K562 (cell line): ENCODE results near the gene GADL1. TPM values are rescaled to one million over a fixed set of nuclear protein-coding genes. Genes with fewer than 3 reads are reported as not detected.

Experiments
- ATAC-seq: fragments of 200-7000 bp; cut with Tn5 transposase; 3 replicates; pipeline ENCODE4 v1.9.1; 2020; ENCODE audit warnings: moderate library complexity
- BruUV-seq: library from RNA; stranded (reverse); fragments of 400-500 nt; replicated peaks from 2 replicates; lab custom pipeline; 2021; lab: Mats Ljungman, UMichigan
- CTCF ChIA-PET: fragments of 300-600 bp; formaldehyde crosslinking; extraction: SDS; loops from one replicate; lab custom pipeline; 2021; ENCODE audit warnings: low intra/inter-chr PET ratio; lab: Yijun Ruan, JAX
- POLR2A ChIA-PET: fragments of 300-600, 350-650 bp; sonication (Branson Sonifier 250); formaldehyde crosslinking; extraction: SDS; loops from one replicate; lab custom pipeline; 2021; ENCODE audit warnings: antibody characterized with exemption, inconsistent platforms; lab: Yijun Ruan, JAX
- DNase-seq, 4 experiments: peaks; one replicate each; pipeline versions ENCODE4 v3.0.0 to v3.0.0-alpha.2; 2011 to 2018; ENCODE audit warnings: low spot score in 3 of 4, mixed read lengths in 3 of 4; ENCODE audit errors: extremely low read depth in 1 of 4
- FAIRE-seq: peaks from 2 replicates; lab custom pipeline; 2011; peaks lifted over from hg19 to GRCh38; lab: Jason Lieb, UNC
- H2AFZ ChIP-seq: 2 replicates; pipeline ENCODE4 v1.6.0; 2011; ENCODE audit warnings: low read depth, low read length, control low read depth, inconsistent platforms
- H3K27ac ChIP-seq: fragments of 200-600 bp; 3 replicates; pipeline ENCODE4 v1.8.0; 2011; ENCODE audit warnings: low read depth, mild to moderate bottlenecking, control low read depth, inconsistent platforms, low read length, moderate library complexity, mixed read lengths; ENCODE audit errors: extremely low read depth
- H3K27me3 ChIP-seq, 2 experiments: fragments of 300-600 bp in 1 of 2; 2 replicates in 1 of 2; 3 replicates in 1 of 2; pipeline versions ENCODE4 v1.6.0 to v1.8.0; 2011; ENCODE audit warnings: inconsistent platforms in 2 of 2, low read length in 2 of 2, mild to moderate bottlenecking in 1 of 2, mixed read lengths in 1 of 2, moderate library complexity in 1 of 2; ENCODE audit not compliant: control insufficient read depth in 2 of 2, insufficient read depth in 2 of 2
- H3K36me3 ChIP-seq: fragments of 300-600 bp; 3 replicates; pipeline ENCODE4 v1.8.0; 2011; ENCODE audit warnings: mild to moderate bottlenecking, low read length, inconsistent platforms; ENCODE audit not compliant: control insufficient read depth, insufficient read depth
- H3K4me1 ChIP-seq, 2 experiments: fragments of 200-600 bp in 1 of 2; replicated peaks in 1 of 2; 2 replicates in 1 of 2; 3 replicates in 1 of 2; pipeline versions ENCODE4 v1.5.1 to v1.8.0; 2011; ENCODE audit warnings: inconsistent platforms in 2 of 2, low read length in 2 of 2, mild to moderate bottlenecking in 1 of 2, mixed read lengths in 1 of 2, moderate library complexity in 1 of 2; ENCODE audit not compliant: control insufficient read depth in 2 of 2, insufficient read depth in 2 of 2
- H3K4me2 ChIP-seq: 2 replicates; pipeline ENCODE4 v1.6.1; 2011; ENCODE audit warnings: low read length, control low read depth, inconsistent platforms, mixed read lengths; ENCODE audit not compliant: insufficient read depth
- H3K4me3 ChIP-seq: fragments of 200-600 bp; sonication (generic), shearing (Covaris generic); 2 replicates; pipeline ENCODE4 v1.5.1; 2016; ENCODE audit warnings: control low read depth, inconsistent platforms
- H3K79me2 ChIP-seq: fragments of 200-600 bp; 3 replicates; pipeline ENCODE4 v1.8.0; 2011; ENCODE audit warnings: low read length, inconsistent platforms; ENCODE audit not compliant: control insufficient read depth, insufficient read depth
- H3K9ac ChIP-seq, 2 experiments: 2 replicates each; pipeline versions ENCODE4 v1.6.0 to v1.6.1; 2011; ENCODE audit warnings: low read depth in 2 of 2, low read length in 2 of 2, control low read depth in 1 of 2, inconsistent platforms in 1 of 2, mild to moderate bottlenecking in 1 of 2, mixed read lengths in 1 of 2; ENCODE audit not compliant: insufficient read depth in 1 of 2
- H3K9me1 ChIP-seq: one replicate; pipeline ENCODE4 v1.6.0; 2011; ENCODE audit warnings: inconsistent platforms, mild to moderate bottlenecking, low read length, moderate library complexity; ENCODE audit not compliant: control insufficient read depth, insufficient read depth
- H3K9me3 ChIP-seq: replicated peaks from 2 replicates; pipeline ENCODE4 v1.5.1; 2011; ENCODE audit warnings: low read depth, low read length, inconsistent platforms; ENCODE audit not compliant: control insufficient read depth, insufficient read depth
- H4K20me1 ChIP-seq: replicated peaks from 2 replicates; pipeline ENCODE4 v1.6.1; 2011; ENCODE audit warnings: low read length, inconsistent platforms, mixed read lengths; ENCODE audit not compliant: control insufficient read depth, insufficient read depth
- BRD4 ChIP-seq: fragments of 200-600 bp; sonication (generic); IDR thresholded peaks from 2 replicates; pipeline ENCODE4 v1.6.1; 2017; ENCODE audit warnings: inconsistent platforms
- BRF1 ChIP-seq: IDR thresholded peaks from 3 replicates; pipeline ENCODE4 v1.6.1; 2011; ENCODE audit warnings: borderline replicate concordance, mild to moderate bottlenecking; ENCODE audit not compliant: insufficient read length; ENCODE audit errors: extremely low read depth
- HLTF ChIP-seq: fragments of 450-650 bp; IDR thresholded peaks from 2 replicates; pipeline ENCODE4 v1.6.1; 2016
- JUN ChIP-seq, 2 experiments: sonication (generic) in 1 of 2; formaldehyde crosslinking in 1 of 2; IDR thresholded peaks; 2 replicates each; pipeline versions ENCODE4 v1.6.1 to v1.8.0; 2012 to 2022; ENCODE audit warnings: borderline replicate concordance in 2 of 2, mild to moderate bottlenecking in 2 of 2, improper control_type of control experiment in 1 of 2, low read depth in 1 of 2, low read length in 1 of 2, missing genetic modification reagents in 1 of 2
- NR1H2 ChIP-seq: sonication (generic); formaldehyde crosslinking; IDR thresholded peaks from 2 replicates; pipeline ENCODE4 v1.4.0; 2020; ENCODE audit warnings: mild to moderate bottlenecking, missing genetic modification reagents
- NR4A1 ChIP-seq, 2 experiments: fragments of 250-450 bp in 1 of 2; fragments of 450-650 bp in 1 of 2; sonication (Bioruptor Pico) in 1 of 2; IDR thresholded peaks; 2 replicates each; pipeline versions ENCODE4 v1.4.0 to v1.6.1; 2016 to 2020; ENCODE audit warnings: mild to moderate bottlenecking in 2 of 2, missing compliant biosample characterization in 1 of 2, missing genetic modification characterization in 1 of 2, moderate library complexity in 1 of 2
- TCF3 ChIP-seq: sonication (generic); formaldehyde crosslinking; IDR thresholded peaks from 2 replicates; pipeline ENCODE4 v1.4.0; 2020; ENCODE audit warnings: mild to moderate bottlenecking, missing genetic modification reagents
- ZNF785 ChIP-seq: fragments of 250-450 bp; sonication (Bioruptor Pico); IDR thresholded peaks from 2 replicates; pipeline ENCODE4 v1.4.0; 2020; ENCODE audit warnings: mild to moderate bottlenecking
- WGBS: fragments of 100-300 bp; shearing (Covaris generic); methylation state at CpG from one replicate; pipeline ENCODE4 v1.1.6; 2016; ENCODE audit warnings: low coverage, mixed read lengths; ENCODE audit not compliant: insufficient coverage; ENCODE audit errors: missing lambda C conversion rate; 5-methylcytosine and 5-hydroxymethylcytosine counted together
- in situ Hi-C: fragments of 300-500 bp; cut with MboI; formaldehyde crosslinking; loops from 4 replicates; pipeline ENCODE4 v1.15.0; 2018; ENCODE audit warnings: inconsistent platforms, mixed read lengths
- intact Hi-C: fragments of 100-400 bp; cut with micrococcal nuclease; formaldehyde crosslinking; loops from 2 replicates; pipeline ENCODE4 v1.14.2; 2022
- polyA plus RNA-seq, 8 experiments: library from polyadenylated mRNA; depleted of rRNA in 4 of 8; stranded (reverse) in 5 of 8; unstranded in 3 of 8; fragments of >200 nt; fragmentation: Nextera tagmentation in 2 of 8; fragmentation: Illumina TruSeq in 1 of 8; extraction: Ambion mirVana in 2 of 8; extraction: Trizol in 1 of 8; gene quantifications; 2 replicates each; pipeline versions ENCODE4 v1.2.1 to v1.2.3, GENCODE V29; 2011 to 2014; ENCODE audit warnings: inconsistent platforms in 1 of 8, missing spikeins in 1 of 8
- total RNA-seq, 7 experiments: library from RNA; depleted of rRNA in 6 of 7; stranded (reverse); fragments of >200 nt in 6 of 7; fragmentation: Illumina TruSeq in 2 of 7; extraction: Trizol in 2 of 7; gene quantifications; 2 replicates each; pipeline versions ENCODE4 v1.2.1 to v1.2.3, GENCODE V29; 2011 to 2021; ENCODE audit warnings: low replicate concordance in 1 of 7
- TF ChIP-seq, protein P1 (sequence below): conservative IDR thresholded peaks from 2 replicates; pipeline ENCODE4 v1.6.1; 2011; ENCODE audit warnings: low read depth, mild to moderate bottlenecking, low read length; ENCODE audit not compliant: control insufficient read depth
- TF ChIP-seq, protein P2 (sequence below): IDR thresholded peaks from 2 replicates; pipeline ENCODE4 v1.6.1; 2011; ENCODE audit warnings: borderline replicate concordance, low read depth, mild to moderate bottlenecking, moderate library complexity, low read length; ENCODE audit not compliant: insufficient read depth, poor library complexity, severe bottlenecking
- TF ChIP-seq, protein P3 (sequence below): sonication (generic); formaldehyde crosslinking; IDR thresholded peaks from 2 replicates; pipeline ENCODE4 v1.8.1; 2022; ENCODE audit warnings: missing genetic modification reagents
- TF ChIP-seq, protein P4 (sequence below): fragments of 200-800 bp; sonication (Bioruptor generic); IDR thresholded peaks from 2 replicates; pipeline ENCODE4 v1.6.1; 2017; ENCODE audit warnings: missing genetic modification characterization, missing compliant biosample characterization

GADL1 gene
- total and polyA plus RNA-seq, 9 of the 15 experiments (the other 6 are each of a cell fraction or from before 2014, with no cell fraction given): 0.07 TPM; not detected in 8

DNA sequence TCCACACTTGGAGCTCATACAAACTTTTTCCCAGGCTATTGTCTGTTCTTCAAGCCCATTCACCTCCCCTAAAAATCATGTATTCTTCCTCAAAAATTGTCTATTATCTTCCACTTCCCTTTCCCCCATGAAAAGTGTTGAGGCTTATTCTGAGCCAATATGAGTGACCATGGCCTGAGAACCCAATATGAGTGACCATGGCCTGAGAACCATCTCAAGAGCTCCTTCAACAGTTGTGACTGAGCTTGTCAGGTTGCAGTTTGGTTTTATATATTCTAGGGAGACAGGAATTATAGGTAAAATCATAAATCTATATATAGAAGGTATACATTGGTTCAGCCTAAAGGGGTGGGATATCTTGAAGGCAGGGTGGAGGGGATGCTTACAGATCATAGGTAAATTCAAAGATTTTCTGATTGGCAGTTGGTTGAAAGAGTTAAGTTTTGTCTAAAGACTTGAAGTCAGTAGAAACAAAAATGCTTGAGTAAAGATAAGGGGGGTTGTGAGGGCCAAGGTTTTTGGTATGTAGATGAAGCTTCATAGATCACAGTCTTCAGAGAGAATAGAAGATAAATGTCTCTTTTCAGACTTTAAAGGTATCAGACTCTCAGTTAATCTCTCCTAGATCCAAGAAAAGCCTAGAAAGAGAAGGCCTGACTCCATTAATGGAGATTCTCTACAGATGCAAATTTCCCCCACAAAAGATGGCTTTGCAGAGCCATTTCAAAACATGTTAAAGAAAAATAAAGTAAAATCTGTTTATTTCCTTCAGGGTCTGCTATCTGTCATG, 192.2 kb downstream of the GADL1 start (continued):
- TF ChIP-seq, protein P1, sequence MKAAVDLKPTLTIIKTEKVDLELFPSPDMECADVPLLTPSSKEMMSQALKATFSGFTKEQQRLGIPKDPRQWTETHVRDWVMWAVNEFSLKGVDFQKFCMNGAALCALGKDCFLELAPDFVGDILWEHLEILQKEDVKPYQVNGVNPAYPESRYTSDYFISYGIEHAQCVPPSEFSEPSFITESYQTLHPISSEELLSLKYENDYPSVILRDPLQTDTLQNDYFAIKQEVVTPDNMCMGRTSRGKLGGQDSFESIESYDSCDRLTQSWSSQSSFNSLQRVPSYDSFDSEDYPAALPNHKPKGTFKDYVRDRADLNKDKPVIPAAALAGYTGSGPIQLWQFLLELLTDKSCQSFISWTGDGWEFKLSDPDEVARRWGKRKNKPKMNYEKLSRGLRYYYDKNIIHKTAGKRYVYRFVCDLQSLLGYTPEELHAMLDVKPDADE: no peak
- TF ChIP-seq JUN (IDR thresholded peaks at IDR 0.05; ENCODE audit: borderline replicate concordance, low read depth, low read length) (no peak), JUN (CRISPR knock-in tag; IDR thresholded peaks at IDR 0.05; ENCODE audit: borderline replicate concordance) (no peak), BRD4 (no peak), NR1H2 (CRISPR knock-in tag) (no peak)

DNA sequence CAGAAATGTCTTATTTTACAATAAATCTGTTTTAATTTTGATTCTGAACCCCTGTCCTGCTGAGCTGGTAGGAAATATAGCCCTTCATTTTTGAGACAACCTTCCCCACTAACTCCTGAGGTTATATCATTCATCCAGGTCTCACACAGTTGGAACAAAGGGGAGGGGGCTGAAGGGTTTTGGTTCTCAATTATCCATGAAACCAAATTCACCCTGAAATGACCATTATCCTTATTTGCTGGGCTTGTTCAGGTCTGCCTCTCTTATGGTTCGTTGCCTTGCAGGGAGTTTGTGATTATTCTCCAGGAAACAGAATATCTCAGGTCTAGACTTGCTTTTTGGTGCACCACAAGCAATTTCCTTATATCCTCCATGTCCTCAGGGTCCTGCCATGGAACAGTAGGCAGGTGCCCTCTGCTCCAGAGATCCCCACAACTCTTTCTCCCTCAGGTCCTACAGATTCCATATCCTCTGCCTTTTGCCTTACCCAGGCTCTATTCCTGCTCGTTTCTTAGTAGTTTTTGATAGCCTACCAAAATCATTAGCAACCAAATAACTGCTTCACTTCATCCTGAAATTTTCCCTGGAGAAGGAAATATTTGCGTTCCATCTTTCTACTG, 193.6 kb downstream of the GADL1 start:
- H2AFZ ChIP-seq: no peak overlapping the region
- H3K4me3 ChIP-seq: no peak overlapping the region
- BruUV-seq: no TSS peak
- no peak overlapping the region for H3K4me2 ChIP-seq
- H4K20me1 ChIP-seq: no peaks in the 10 kb centered on the region
- DNase-seq: no peak
- H3K79me2 ChIP-seq: no peaks in the 10 kb centered on the region
- no peak overlapping the region for H3K9ac ChIP-seq
- H3K9me3 ChIP-seq: no peaks in the 10 kb centered on the region; the same call in 1 of the 2 replicates
- H3K4me1 ChIP-seq: no peaks in the 10 kb centered on the region
- no peak overlapping the region for H3K27ac ChIP-seq
- in situ Hi-C loops (no loop called here), intact Hi-C loops (no loop called here)
- ChIA-PET POLR2A (no interaction called here), CTCF (no interaction called here)
- H3K36me3 ChIP-seq: no peaks in the 10 kb centered on the region
- FAIRE-seq: no peak
- no peak for ATAC-seq
- 0% methylated on average over 3 of the region's 3 CpGs for WGBS
- H3K9me1 ChIP-seq: no peaks in the 10 kb centered on the region
- no peaks in the 10 kb centered on the region for H3K27me3 ChIP-seq
- TF ChIP-seq, protein P2, sequence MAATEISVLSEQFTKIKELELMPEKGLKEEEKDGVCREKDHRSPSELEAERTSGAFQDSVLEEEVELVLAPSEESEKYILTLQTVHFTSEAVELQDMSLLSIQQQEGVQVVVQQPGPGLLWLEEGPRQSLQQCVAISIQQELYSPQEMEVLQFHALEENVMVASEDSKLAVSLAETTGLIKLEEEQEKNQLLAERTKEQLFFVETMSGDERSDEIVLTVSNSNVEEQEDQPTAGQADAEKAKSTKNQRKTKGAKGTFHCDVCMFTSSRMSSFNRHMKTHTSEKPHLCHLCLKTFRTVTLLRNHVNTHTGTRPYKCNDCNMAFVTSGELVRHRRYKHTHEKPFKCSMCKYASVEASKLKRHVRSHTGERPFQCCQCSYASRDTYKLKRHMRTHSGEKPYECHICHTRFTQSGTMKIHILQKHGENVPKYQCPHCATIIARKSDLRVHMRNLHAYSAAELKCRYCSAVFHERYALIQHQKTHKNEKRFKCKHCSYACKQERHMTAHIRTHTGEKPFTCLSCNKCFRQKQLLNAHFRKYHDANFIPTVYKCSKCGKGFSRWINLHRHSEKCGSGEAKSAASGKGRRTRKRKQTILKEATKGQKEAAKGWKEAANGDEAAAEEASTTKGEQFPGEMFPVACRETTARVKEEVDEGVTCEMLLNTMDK: no peak
- TF ChIP-seq TCF3 (CRISPR knock-in tag) (no peak), ZNF785 (CRISPR knock-in tag) (no peak), BRF1 (no peak), HLTF (no peak), NR4A1 (CRISPR knock-in tag; IDR thresholded peaks at IDR 0.05) (no peak), NR4A1 (tag; IDR thresholded peaks at IDR 0.05) (no peak)
- TF ChIP-seq, protein P3, sequence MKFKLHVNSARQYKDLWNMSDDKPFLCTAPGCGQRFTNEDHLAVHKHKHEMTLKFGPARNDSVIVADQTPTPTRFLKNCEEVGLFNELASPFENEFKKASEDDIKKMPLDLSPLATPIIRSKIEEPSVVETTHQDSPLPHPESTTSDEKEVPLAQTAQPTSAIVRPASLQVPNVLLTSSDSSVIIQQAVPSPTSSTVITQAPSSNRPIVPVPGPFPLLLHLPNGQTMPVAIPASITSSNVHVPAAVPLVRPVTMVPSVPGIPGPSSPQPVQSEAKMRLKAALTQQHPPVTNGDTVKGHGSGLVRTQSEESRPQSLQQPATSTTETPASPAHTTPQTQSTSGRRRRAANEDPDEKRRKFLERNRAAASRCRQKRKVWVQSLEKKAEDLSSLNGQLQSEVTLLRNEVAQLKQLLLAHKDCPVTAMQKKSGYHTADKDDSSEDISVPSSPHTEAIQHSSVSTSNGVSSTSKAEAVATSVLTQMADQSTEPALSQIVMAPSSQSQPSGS: no peak
- TF ChIP-seq, protein P4, sequence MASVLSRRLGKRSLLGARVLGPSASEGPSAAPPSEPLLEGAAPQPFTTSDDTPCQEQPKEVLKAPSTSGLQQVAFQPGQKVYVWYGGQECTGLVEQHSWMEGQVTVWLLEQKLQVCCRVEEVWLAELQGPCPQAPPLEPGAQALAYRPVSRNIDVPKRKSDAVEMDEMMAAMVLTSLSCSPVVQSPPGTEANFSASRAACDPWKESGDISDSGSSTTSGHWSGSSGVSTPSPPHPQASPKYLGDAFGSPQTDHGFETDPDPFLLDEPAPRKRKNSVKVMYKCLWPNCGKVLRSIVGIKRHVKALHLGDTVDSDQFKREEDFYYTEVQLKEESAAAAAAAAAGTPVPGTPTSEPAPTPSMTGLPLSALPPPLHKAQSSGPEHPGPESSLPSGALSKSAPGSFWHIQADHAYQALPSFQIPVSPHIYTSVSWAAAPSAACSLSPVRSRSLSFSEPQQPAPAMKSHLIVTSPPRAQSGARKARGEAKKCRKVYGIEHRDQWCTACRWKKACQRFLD (CRISPR knock-in tag): no peak
